HCT116 (cell line): Measurements from ENCODE around the gene WASF1. TPM values are rescaled to one million over a fixed set of nuclear protein-coding genes. Genes with fewer than 3 reads are reported as not detected.

ENCODE experiments used
- ATAC-seq: fragments of 200-7000 bp; cut with Tn5 transposase; 2 replicates; pipeline ENCODE4 v1.9.1; 2020; ENCODE audit warnings: mild to moderate bottlenecking, moderate library complexity
- BruUV-seq: library from RNA; stranded (reverse); fragments of 400-500 nt; replicated peaks from 2 replicates; lab custom pipeline; 2021; lab: Mats Ljungman, UMichigan
- CTCF ChIA-PET: fragments of 300-600 bp; sonication (Branson Sonifier 250); formaldehyde crosslinking; loops from one replicate; lab custom pipeline; 2021; ENCODE audit warnings: antibody characterized with exemption; lab: Charles Lee
- POLR2A ChIA-PET: fragments of 300-600, 350-600 bp; sonication (Branson Sonifier 250); formaldehyde crosslinking; loops from one replicate; lab custom pipeline; 2021; ENCODE audit warnings: antibody characterized with exemption; lab: Charles Lee
- RAD21 ChIA-PET, 2 experiments: fragments of 300-600 bp; sonication (Branson Sonifier 250); formaldehyde crosslinking; loops; one replicate each; lab custom pipeline; 2023; ENCODE audit warnings: low total read pairs in 2 of 2; ENCODE audit not compliant: uncharacterized antibody in 2 of 2, unreplicated experiment in 2 of 2, low non-redundant PET in 1 of 2; lab: Charles Lee
- DNase-seq: peaks from one replicate; pipeline ENCODE4 v3.0.0-alpha.2; 2010; ENCODE audit warnings: low read depth, low spot score
- H2AFZ ChIP-seq: fragments of 200-600 bp; shearing (Covaris generic), sonication (generic); 2 replicates; pipeline ENCODE4 v1.6.1; 2017; ENCODE audit warnings: low read depth, mixed run types, mixed read lengths, antibody characterized with exemption, low read length; ENCODE audit not compliant: poor library complexity, severe bottlenecking
- H3K27ac ChIP-seq: 2 replicates; pipeline ENCODE4 v1.5.1; 2012; ENCODE audit warnings: low read depth, low read length
- H3K27me3 ChIP-seq: fragments of 200-600 bp; sonication (generic); 2 replicates; pipeline ENCODE4 v1.6.1; 2016; ENCODE audit warnings: mixed run types, low read length, mixed read lengths; ENCODE audit not compliant: insufficient read depth
- H3K36me3 ChIP-seq, 2 experiments: fragments of 200-500 bp in 1 of 2; fragments of 200-600 bp in 1 of 2; sonication (Bioruptor generic) in 1 of 2; sonication (generic) in 1 of 2; 2 replicates each; pipeline versions ENCODE4 v1.5.1 to v1.6.1; 2014 to 2016; ENCODE audit warnings: low read length in 2 of 2, inconsistent platforms in 1 of 2, mixed read lengths in 1 of 2, mixed run types in 1 of 2; ENCODE audit not compliant: insufficient read depth in 2 of 2, control insufficient read depth in 1 of 2
- H3K4me1 ChIP-seq, 2 experiments: fragments of 200-600 bp in 1 of 2; sonication (generic) in 1 of 2; 2 replicates each; pipeline versions ENCODE4 v1.5.1 to v1.6.1; 2012 to 2017; ENCODE audit warnings: low read length in 2 of 2, inconsistent platforms in 1 of 2, mild to moderate bottlenecking in 1 of 2, mixed read lengths in 1 of 2, mixed run types in 1 of 2, moderate library complexity in 1 of 2; ENCODE audit not compliant: insufficient read depth in 2 of 2, control insufficient read depth in 1 of 2
- H3K4me2 ChIP-seq: fragments of 200-600 bp; sonication (generic); 2 replicates; pipeline ENCODE4 v1.6.1; 2017; ENCODE audit warnings: mixed run types, low read length, mixed read lengths
- H3K4me3 ChIP-seq, 2 experiments: fragments of 200-600 bp in 1 of 2; sonication (generic) in 1 of 2; replicated peaks in 1 of 2; 2 replicates each; pipeline ENCODE4 v1.5.1; 2011 to 2016; ENCODE audit warnings: low read length in 2 of 2, control low read depth in 1 of 2, low read depth in 1 of 2, mild to moderate bottlenecking in 1 of 2, mixed read lengths in 1 of 2, mixed run types in 1 of 2
- H3K79me2 ChIP-seq: fragments of 200-600 bp; sonication (generic); 2 replicates; pipeline ENCODE4 v1.6.1; 2017; ENCODE audit warnings: mild to moderate bottlenecking, mixed run types, low read length, moderate library complexity, mixed read lengths; ENCODE audit not compliant: insufficient read depth
- H3K9ac ChIP-seq: fragments of 200-600 bp; sonication (generic); 2 replicates; pipeline ENCODE4 v1.6.1; 2016; ENCODE audit warnings: low read length, mixed read lengths
- H3K9me2 ChIP-seq: fragments of 200-600 bp; sonication (generic), shearing (Covaris generic); 2 replicates; pipeline ENCODE4 v1.6.1; 2017; ENCODE audit warnings: mixed run types, mild to moderate bottlenecking, moderate library complexity; ENCODE audit not compliant: insufficient read depth
- H3K9me3 ChIP-seq, 2 experiments: fragments of 200-500 bp in 1 of 2; fragments of 200-600 bp in 1 of 2; sonication (Bioruptor generic) in 1 of 2; sonication (generic) in 1 of 2; 2 replicates each; pipeline ENCODE4 v1.6.1; 2014 to 2017; ENCODE audit warnings: low read length in 2 of 2, mixed read lengths in 2 of 2, inconsistent platforms in 1 of 2, low read depth in 1 of 2, mild to moderate bottlenecking in 1 of 2, mixed run types in 1 of 2, moderate library complexity in 1 of 2; ENCODE audit not compliant: control insufficient read depth in 1 of 2, insufficient read depth in 1 of 2
- H4K20me1 ChIP-seq: fragments of 200-600 bp; sonication (generic), shearing (Covaris generic); 2 replicates; pipeline ENCODE4 v1.6.1; 2017; ENCODE audit warnings: mixed run types, mild to moderate bottlenecking, moderate library complexity; ENCODE audit not compliant: insufficient read depth
- CBX3 ChIP-seq: IDR thresholded peaks from 2 replicates; pipeline ENCODE4 v1.6.1; 2012; ENCODE audit warnings: low read depth
- CEBPB ChIP-seq: IDR thresholded peaks from 2 replicates; pipeline ENCODE4 v1.6.1; 2012; ENCODE audit warnings: low read depth
- EZH2 ChIP-seq: fragments of 200-600 bp; sonication (generic); IDR thresholded peaks from 2 replicates; pipeline ENCODE4 v1.6.1; 2017; ENCODE audit warnings: antibody characterized with exemption, mixed run types
- EZH2phosphoT487 ChIP-seq: fragments of 200-600 bp; IDR thresholded peaks from 2 replicates; pipeline ENCODE4 v1.6.1; 2018; ENCODE audit warnings: antibody characterized with exemption, borderline replicate concordance
- FOSL1 ChIP-seq: IDR thresholded peaks from 2 replicates; pipeline ENCODE4 v1.6.1; 2012; ENCODE audit warnings: low read depth
- JUND ChIP-seq: IDR thresholded peaks from 2 replicates; pipeline ENCODE4 v1.6.1; 2012
- POLR2A ChIP-seq: IDR thresholded peaks from 2 replicates; pipeline ENCODE4 v1.7.0; 2011; ENCODE audit warnings: borderline replicate concordance; ENCODE audit not compliant: insufficient read depth, insufficient read length; ENCODE audit errors: extremely low read depth
- POLR2AphosphoS5 ChIP-seq: IDR thresholded peaks from 2 replicates; pipeline ENCODE4 v1.6.1; 2011; ENCODE audit warnings: mild to moderate bottlenecking, low read depth, low read length, moderate library complexity
- SRF ChIP-seq: IDR thresholded peaks from 2 replicates; pipeline ENCODE4 v1.6.1; 2012; ENCODE audit warnings: low read depth
- TCF7L2 ChIP-seq: IDR thresholded peaks from 2 replicates; pipeline ENCODE4 v1.7.0; 2011; ENCODE audit warnings: borderline replicate concordance, inconsistent platforms; ENCODE audit not compliant: insufficient read depth, insufficient read length; ENCODE audit errors: extremely low read depth
- YY1 ChIP-seq: IDR thresholded peaks from 2 replicates; pipeline ENCODE4 v1.6.1; 2011; ENCODE audit warnings: low read length, low read depth, moderate library complexity, mild to moderate bottlenecking; ENCODE audit not compliant: insufficient replicate concordance; ENCODE audit errors: extremely low read depth
- ZFX ChIP-seq: fragments of 450-650 bp; IDR thresholded peaks from 2 replicates; pipeline ENCODE4 v1.6.1; 2017
- intact Hi-C: fragments of 100-400 bp; cut with micrococcal nuclease; formaldehyde crosslinking; loops from 2 replicates; pipeline ENCODE4 v1.10.0; 2022
- total RNA-seq: library from RNA; stranded (reverse); gene quantifications from one replicate; pipeline ENCODE4 v1.2.1, GENCODE V29; 2021; ENCODE audit not compliant: unreplicated experiment
- TF ChIP-seq, protein P1 (sequence below): IDR thresholded peaks from 2 replicates; pipeline ENCODE4 v1.6.1; 2012; ENCODE audit warnings: low read depth
- TF ChIP-seq, protein P2 (sequence below), 3 experiments: fragments of 200-600 bp in 1 of 3; sonication (generic) in 1 of 3; IDR thresholded peaks in 2 of 3; conservative IDR thresholded peaks in 1 of 3; 2 replicates each; pipeline ENCODE4 v1.5.1; 2012 to 2017; ENCODE audit warnings: low read depth in 2 of 3, low read length in 2 of 3, antibody characterized with exemption in 1 of 3, borderline replicate concordance in 1 of 3, control low read depth in 1 of 3, mild to moderate bottlenecking in 1 of 3, mixed read lengths in 1 of 3, mixed run types in 1 of 3, moderate library complexity in 1 of 3; ENCODE audit not compliant: insufficient read depth in 1 of 3
- TF ChIP-seq, protein P3 (sequence below): IDR thresholded peaks from 2 replicates; pipeline ENCODE4 v1.6.1; 2012

The WASF1 gene
- total RNA-seq, 1 experiment from 2014 or later, result 25.9 TPM

DNA sequence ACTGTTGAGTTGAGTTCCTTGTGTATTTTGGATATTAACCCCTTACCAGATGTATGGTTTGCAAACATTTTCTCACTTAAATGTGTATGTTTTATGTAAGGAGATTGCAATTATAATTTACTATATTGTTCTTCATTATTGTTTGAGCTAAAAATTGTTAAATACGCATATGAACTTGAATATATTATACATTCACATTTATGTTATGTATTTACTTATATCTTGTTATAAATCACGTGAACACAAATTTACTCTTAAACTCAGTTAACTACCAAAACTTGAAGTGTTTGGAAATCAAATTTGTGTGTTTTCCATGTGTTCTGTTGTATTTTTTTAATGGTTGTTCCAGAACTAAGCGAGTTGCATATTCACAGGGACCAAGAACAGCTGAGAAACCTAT lies 19.1 kb upstream of the WASF1 start:
- TF ChIP-seq SRF (no peak), EZH2phosphoT487 (no peak), EZH2 (no peak), CEBPB (no peak), ZFX (no peak), YY1 (no peak), POLR2AphosphoS5 (no peak), TCF7L2 (no peak), FOSL1 (no peak), POLR2A (no peak), JUND (no peak)
- Histone ChIP-seq H3K9me2 (no peaks in the 10 kb centered on the region), H3K4me1 (no peaks in the 10 kb centered on the region), H3K4me3 (no peak overlapping the region), H2AFZ (no peak overlapping the region), H3K9ac (no peak overlapping the region), H3K36me3 (peaks cover 0 to 2% of the 10 kb centered on the region in 2 experiments; a peak in 1 of 4 replicates), H3K27ac (no peak overlapping the region), H3K27me3 (no peaks in the 10 kb centered on the region), H3K4me2 (no peak overlapping the region), H3K79me2 (peaks cover 17% of the 10 kb centered on the region), H4K20me1 (0 out of 2 replicates have a peak, but pooled peaks cover 7% of the 10 kb centered on the region), H3K9me3 (no peaks in the 10 kb centered on the region)
- ChIA-PET CTCF (no interaction called here), POLR2A (no interaction called here), RAD21 (interaction anchor here in 1 of 2 experiments (0.6 kb wide), 1 partner anchor 44 kb away, joined by 5 read pairs; no protein-coding TSS in a partner anchor)
- intact Hi-C loops, result no loop called here
- no peak for ATAC-seq
- BruUV-seq, result no TSS peak
- no peak for DNase-seq

DNA sequence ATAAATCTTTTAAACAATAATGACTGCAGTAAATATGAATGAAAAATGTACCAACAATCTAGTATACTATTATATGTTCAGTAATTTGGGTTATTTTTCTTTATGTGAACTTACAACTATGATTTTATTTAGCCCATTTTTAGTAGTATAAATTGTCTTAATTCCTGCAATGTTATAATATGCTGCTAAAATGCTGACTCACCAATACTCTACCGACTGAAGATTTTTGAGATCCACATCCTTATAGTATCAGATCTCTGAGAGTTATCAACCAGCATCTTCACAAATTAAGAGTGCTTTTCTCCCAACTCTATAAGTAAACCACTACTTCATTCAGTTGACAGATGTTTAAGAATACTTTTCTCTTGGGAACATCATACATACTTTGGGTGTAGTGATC lies 17.4 kb upstream of the WASF1 start:
- Histone ChIP-seq H3K4me3 (no peak overlapping the region), H3K27me3 (no peaks in the 10 kb centered on the region), H3K9me2 (no peaks in the 10 kb centered on the region), H2AFZ (no peak overlapping the region), H3K36me3 (peaks cover 0 to 2% of the 10 kb centered on the region in 2 experiments; a peak in 1 of 4 replicates), H3K79me2 (peaks cover 24% of the 10 kb centered on the region), H3K9ac (no peak overlapping the region), H3K4me1 (no peaks in the 10 kb centered on the region), H3K4me2 (no peak overlapping the region), H4K20me1 (0 out of 2 replicates have a peak, but pooled peaks cover 7% of the 10 kb centered on the region), H3K27ac (no peak overlapping the region), H3K9me3 (no peaks in the 10 kb centered on the region)
- intact Hi-C loops, result no loop called here
- ChIA-PET CTCF (no interaction called here), RAD21 (no interaction called here), POLR2A (no interaction called here)
- no peak for DNase-seq
- ATAC-seq, result no peak
- no TSS peak for BruUV-seq
- TF ChIP-seq, protein P1, sequence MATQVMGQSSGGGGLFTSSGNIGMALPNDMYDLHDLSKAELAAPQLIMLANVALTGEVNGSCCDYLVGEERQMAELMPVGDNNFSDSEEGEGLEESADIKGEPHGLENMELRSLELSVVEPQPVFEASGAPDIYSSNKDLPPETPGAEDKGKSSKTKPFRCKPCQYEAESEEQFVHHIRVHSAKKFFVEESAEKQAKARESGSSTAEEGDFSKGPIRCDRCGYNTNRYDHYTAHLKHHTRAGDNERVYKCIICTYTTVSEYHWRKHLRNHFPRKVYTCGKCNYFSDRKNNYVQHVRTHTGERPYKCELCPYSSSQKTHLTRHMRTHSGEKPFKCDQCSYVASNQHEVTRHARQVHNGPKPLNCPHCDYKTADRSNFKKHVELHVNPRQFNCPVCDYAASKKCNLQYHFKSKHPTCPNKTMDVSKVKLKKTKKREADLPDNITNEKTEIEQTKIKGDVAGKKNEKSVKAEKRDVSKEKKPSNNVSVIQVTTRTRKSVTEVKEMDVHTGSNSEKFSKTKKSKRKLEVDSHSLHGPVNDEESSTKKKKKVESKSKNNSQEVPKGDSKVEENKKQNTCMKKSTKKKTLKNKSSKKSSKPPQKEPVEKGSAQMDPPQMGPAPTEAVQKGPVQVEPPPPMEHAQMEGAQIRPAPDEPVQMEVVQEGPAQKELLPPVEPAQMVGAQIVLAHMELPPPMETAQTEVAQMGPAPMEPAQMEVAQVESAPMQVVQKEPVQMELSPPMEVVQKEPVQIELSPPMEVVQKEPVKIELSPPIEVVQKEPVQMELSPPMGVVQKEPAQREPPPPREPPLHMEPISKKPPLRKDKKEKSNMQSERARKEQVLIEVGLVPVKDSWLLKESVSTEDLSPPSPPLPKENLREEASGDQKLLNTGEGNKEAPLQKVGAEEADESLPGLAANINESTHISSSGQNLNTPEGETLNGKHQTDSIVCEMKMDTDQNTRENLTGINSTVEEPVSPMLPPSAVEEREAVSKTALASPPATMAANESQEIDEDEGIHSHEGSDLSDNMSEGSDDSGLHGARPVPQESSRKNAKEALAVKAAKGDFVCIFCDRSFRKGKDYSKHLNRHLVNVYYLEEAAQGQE, result no peak
- TF ChIP-seq, protein P2, sequence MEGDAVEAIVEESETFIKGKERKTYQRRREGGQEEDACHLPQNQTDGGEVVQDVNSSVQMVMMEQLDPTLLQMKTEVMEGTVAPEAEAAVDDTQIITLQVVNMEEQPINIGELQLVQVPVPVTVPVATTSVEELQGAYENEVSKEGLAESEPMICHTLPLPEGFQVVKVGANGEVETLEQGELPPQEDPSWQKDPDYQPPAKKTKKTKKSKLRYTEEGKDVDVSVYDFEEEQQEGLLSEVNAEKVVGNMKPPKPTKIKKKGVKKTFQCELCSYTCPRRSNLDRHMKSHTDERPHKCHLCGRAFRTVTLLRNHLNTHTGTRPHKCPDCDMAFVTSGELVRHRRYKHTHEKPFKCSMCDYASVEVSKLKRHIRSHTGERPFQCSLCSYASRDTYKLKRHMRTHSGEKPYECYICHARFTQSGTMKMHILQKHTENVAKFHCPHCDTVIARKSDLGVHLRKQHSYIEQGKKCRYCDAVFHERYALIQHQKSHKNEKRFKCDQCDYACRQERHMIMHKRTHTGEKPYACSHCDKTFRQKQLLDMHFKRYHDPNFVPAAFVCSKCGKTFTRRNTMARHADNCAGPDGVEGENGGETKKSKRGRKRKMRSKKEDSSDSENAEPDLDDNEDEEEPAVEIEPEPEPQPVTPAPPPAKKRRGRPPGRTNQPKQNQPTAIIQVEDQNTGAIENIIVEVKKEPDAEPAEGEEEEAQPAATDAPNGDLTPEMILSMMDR (IDR thresholded peaks at IDR 0.05 in 2 of 3, conservative IDR thresholded peaks at IDR 0.05 in 1 of 3; ENCODE audit: borderline replicate concordance in 1 of 3, insufficient read depth in 1 of 3, low read depth in 2 of 3, low read length in 2 of 3), result no peak
- no peak for TF ChIP-seq EZH2phosphoT487
- no peak for TF ChIP-seq CBX3
- TF ChIP-seq JUND, result no peak
- TF ChIP-seq ZFX, result no peak
- TF ChIP-seq, protein P3, sequence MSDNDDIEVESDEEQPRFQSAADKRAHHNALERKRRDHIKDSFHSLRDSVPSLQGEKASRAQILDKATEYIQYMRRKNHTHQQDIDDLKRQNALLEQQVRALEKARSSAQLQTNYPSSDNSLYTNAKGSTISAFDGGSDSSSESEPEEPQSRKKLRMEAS, result no peak
- TF ChIP-seq YY1, result no peak
- no peak for TF ChIP-seq TCF7L2
- TF ChIP-seq EZH2, result no peak
- no peak for TF ChIP-seq POLR2AphosphoS5
- TF ChIP-seq CEBPB, result no peak
